H9 (cell line): ENCODE measurements around the gene PLA2G1B. TPM values are rescaled to one million over a fixed set of nuclear protein-coding genes. Genes with fewer than 3 reads are reported as not detected.
A peak's percentile ranks its signal among the peaks of the same experiment; 100 is the strongest.
"Not testable (repeated sequence)": the region's sequence is repeated elsewhere in the genome, so short reads cannot be mapped to it uniquely, and the experiment has no call there.

Source experiments
- DNase-seq: peaks from one replicate; pipeline ENCODE4 v3.0.0-alpha.2; 2017
- H2AFZ ChIP-seq: one replicate; pipeline ENCODE4 v1.6.1; 2013; ENCODE audit warnings: mild to moderate bottlenecking, low read length, control low read depth, moderate library complexity
- H2AK5ac ChIP-seq: 2 replicates; pipeline ENCODE4 v1.6.1; 2013; ENCODE audit warnings: low read length, control low read depth, mixed read lengths; ENCODE audit not compliant: insufficient read length
- H2BK120ac ChIP-seq: one replicate; pipeline ENCODE4 v1.6.1; 2013; ENCODE audit warnings: low read depth, mild to moderate bottlenecking, low read length, control low read depth, inconsistent platforms; ENCODE audit not compliant: poor library complexity, severe bottlenecking
- H2BK12ac ChIP-seq: 2 replicates; pipeline ENCODE4 v1.6.1; 2013; ENCODE audit warnings: low read length, control low read depth, mixed read lengths, low read depth; ENCODE audit not compliant: insufficient read length
- H2BK15ac ChIP-seq: 2 replicates; pipeline ENCODE4 v1.6.1; 2013; ENCODE audit warnings: low read depth, low read length, control low read depth
- H2BK20ac ChIP-seq: one replicate; pipeline ENCODE4 v1.6.1; 2013; ENCODE audit warnings: low read depth, mild to moderate bottlenecking, low read length, control low read depth, inconsistent platforms; ENCODE audit not compliant: poor library complexity, severe bottlenecking
- H2BK5ac ChIP-seq: 2 replicates; pipeline ENCODE4 v1.6.1; 2013; ENCODE audit warnings: low read length, control low read depth, mixed read lengths; ENCODE audit not compliant: insufficient read length
- H3K14ac ChIP-seq: 2 replicates; pipeline ENCODE4 v1.6.1; 2013; ENCODE audit warnings: low read length, control low read depth; ENCODE audit not compliant: insufficient read depth
- H3K18ac ChIP-seq: 2 replicates; pipeline ENCODE4 v1.6.1; 2013; ENCODE audit warnings: low read depth, mild to moderate bottlenecking, mixed read lengths, low read length, control low read depth; ENCODE audit not compliant: insufficient read length
- H3K23ac ChIP-seq: 2 replicates; pipeline ENCODE4 v1.6.1; 2013; ENCODE audit warnings: low read length, control low read depth, mixed read lengths, low read depth; ENCODE audit not compliant: insufficient read length
- H3K23me2 ChIP-seq: 2 replicates; pipeline ENCODE4 v1.6.1; 2013; ENCODE audit warnings: low read depth, mild to moderate bottlenecking, mixed read lengths, low read length, control low read depth; ENCODE audit not compliant: insufficient read length, poor library complexity, severe bottlenecking
- H3K27ac ChIP-seq: 2 replicates; pipeline ENCODE4 v1.5.1; 2013; ENCODE audit warnings: low read length, control low read depth, mixed read lengths, low read depth; ENCODE audit not compliant: insufficient read length
- H3K27me3 ChIP-seq: 2 replicates; pipeline ENCODE4 v1.6.1; 2013; ENCODE audit warnings: low read length, control low read depth, inconsistent platforms; ENCODE audit not compliant: insufficient read depth
- H3K4ac ChIP-seq: 2 replicates; pipeline ENCODE4 v1.6.1; 2013; ENCODE audit warnings: low read depth, mild to moderate bottlenecking, control low read depth, inconsistent platforms, low read length, moderate library complexity
- H3K4me1 ChIP-seq: 2 replicates; pipeline ENCODE4 v1.6.1; 2013; ENCODE audit warnings: low read length, control low read depth, inconsistent platforms; ENCODE audit not compliant: insufficient read depth
- H3K4me2 ChIP-seq: 2 replicates; pipeline ENCODE4 v1.6.1; 2013; ENCODE audit warnings: low read length, control low read depth, mixed read lengths; ENCODE audit not compliant: insufficient read length, insufficient read depth
- H3K56ac ChIP-seq: 2 replicates; pipeline ENCODE4 v1.6.1; 2013; ENCODE audit warnings: low read depth, mild to moderate bottlenecking, mixed read lengths, low read length, control low read depth; ENCODE audit not compliant: insufficient read length
- H3K79me1 ChIP-seq: 2 replicates; pipeline ENCODE4 v1.6.1; 2013; ENCODE audit warnings: low read depth, mild to moderate bottlenecking, moderate library complexity, low read length, control low read depth, inconsistent platforms; ENCODE audit not compliant: insufficient read depth, poor library complexity, severe bottlenecking
- H3K79me2 ChIP-seq: 2 replicates; pipeline ENCODE4 v1.6.1; 2013; ENCODE audit warnings: low read length, control low read depth, inconsistent platforms; ENCODE audit not compliant: insufficient read depth
- H3K9ac ChIP-seq: 2 replicates; pipeline ENCODE4 v1.6.1; 2013; ENCODE audit warnings: low read length, control low read depth, mixed read lengths; ENCODE audit not compliant: insufficient read length; ENCODE audit errors: extremely low read depth
- H3K9me3 ChIP-seq: one replicate; pipeline ENCODE4 v1.6.1; 2013; ENCODE audit warnings: low read depth, low read length, inconsistent platforms; ENCODE audit not compliant: control insufficient read depth
- H3T11ph ChIP-seq: one replicate; pipeline ENCODE4 v1.6.1; 2013; ENCODE audit warnings: mild to moderate bottlenecking, low read length, control low read depth, inconsistent platforms
- H4K20me1 ChIP-seq: one replicate; pipeline ENCODE4 v1.6.1; 2013; ENCODE audit not compliant: control insufficient read depth, insufficient read length, insufficient read depth
- H4K5ac ChIP-seq: 2 replicates; pipeline ENCODE4 v1.6.1; 2013; ENCODE audit warnings: low read depth, mild to moderate bottlenecking, mixed read lengths, low read length, control low read depth; ENCODE audit not compliant: insufficient read length
- H4K8ac ChIP-seq: replicated peaks from 2 replicates; pipeline ENCODE4 v1.6.1; 2013; ENCODE audit warnings: low read length, control low read depth, mixed read lengths, low read depth; ENCODE audit not compliant: insufficient read length
- H4K91ac ChIP-seq: 2 replicates; pipeline ENCODE4 v1.6.1; 2013; ENCODE audit warnings: low read depth, mild to moderate bottlenecking, moderate library complexity, mixed read lengths, low read length, control low read depth; ENCODE audit not compliant: insufficient read length
- H3K27ac Mint-ChIP-seq, 3 experiments: 2 replicates in 2 of 3; 3 replicates in 1 of 3; pipeline ENCODE4 v1.8.0; 2020 to 2021; ENCODE audit warnings: mixed read lengths in 3 of 3, mild to moderate bottlenecking in 1 of 3, moderate library complexity in 1 of 3
- H3K27me3 Mint-ChIP-seq: 2 replicates; pipeline ENCODE4 v1.8.0; 2021; ENCODE audit warnings: low read depth, mild to moderate bottlenecking, moderate library complexity, mixed read lengths
- H3K36me3 Mint-ChIP-seq, 3 experiments: 2 replicates in 2 of 3; 3 replicates in 1 of 3; pipeline ENCODE4 v1.8.0; 2020 to 2021; ENCODE audit warnings: low read depth in 3 of 3, mixed read lengths in 3 of 3; ENCODE audit not compliant: insufficient read depth in 1 of 3
- H3K4me1 Mint-ChIP-seq, 2 experiments: 2 replicates each; pipeline ENCODE4 v1.8.0; 2020; ENCODE audit warnings: mixed read lengths in 2 of 2
- H3K4me3 Mint-ChIP-seq, 2 experiments: 2 replicates in 1 of 2; 3 replicates in 1 of 2; pipeline ENCODE4 v1.8.0; 2020 to 2021; ENCODE audit warnings: mild to moderate bottlenecking in 2 of 2, mixed read lengths in 2 of 2, moderate library complexity in 1 of 2
- H3K9me3 Mint-ChIP-seq, 2 experiments: 2 replicates in 1 of 2; 3 replicates in 1 of 2; pipeline ENCODE4 v1.8.0; 2020; ENCODE audit warnings: mild to moderate bottlenecking in 2 of 2, mixed read lengths in 2 of 2, moderate library complexity in 1 of 2
- CTCF ChIP-seq: fragments of 200-600 bp; sonication (generic); conservative IDR thresholded peaks from 3 replicates; pipeline ENCODE4 v1.8.0; 2021; ENCODE audit warnings: antibody characterized with exemption, mild to moderate bottlenecking
- WGBS: extraction: QIAGEN DNeasy Blood & Tissue Kit; methylation state at CpG from one replicate; pipeline ENCODE4 v1.1.7; 2013; ENCODE audit warnings: missing lambda C conversion rate, low lambda C conversion rate, mixed read lengths; ENCODE audit not compliant: insufficient read length; ENCODE audit errors: extremely low coverage; 5-methylcytosine and 5-hydroxymethylcytosine counted together
- total RNA-seq: library from RNA; stranded (reverse); gene quantifications from 2 replicates; pipeline ENCODE4 v1.2.1, GENCODE V29; 2021

The PLA2G1B gene
- total RNA-seq, 1 experiment from 2014 or later: not detected

GRCh38 chr12:120335447-120335846 is 7.9 kb upstream of the PLA2G1B start:
- H3K4me1 ChIP-seq: not testable (repeated sequence)

More at GRCh38 chr12:120335447-120335846, 7.9 kb upstream of the PLA2G1B start:
- H3K27me3 ChIP-seq, H2BK120ac ChIP-seq, H3K23me2 ChIP-seq, H2BK20ac ChIP-seq, H3T11ph ChIP-seq, H4K20me1 ChIP-seq, H3K14ac ChIP-seq, H4K8ac ChIP-seq, H3K4me2 ChIP-seq, H2AFZ ChIP-seq, H3K27ac ChIP-seq, H3K9ac ChIP-seq, H3K18ac ChIP-seq, H3K4ac ChIP-seq, H2AK5ac ChIP-seq, H3K79me2 ChIP-seq, H4K5ac ChIP-seq, H3K79me1 ChIP-seq, H3K23ac ChIP-seq, H2BK15ac ChIP-seq, H3K4me3 Mint-ChIP-seq, H4K91ac ChIP-seq, H2BK12ac ChIP-seq, H3K9me3 ChIP-seq, H3K4me1 Mint-ChIP-seq, H2BK5ac ChIP-seq, H3K56ac ChIP-seq, H3K27ac Mint-ChIP-seq: not testable (repeated sequence)
- Mint-ChIP-seq H3K9me3 (peaks cover 29% of the 10 kb centered on the region in 2 experiments), H3K36me3 (peaks cover 6 to 20% (median 13%) of the 10 kb centered on the region in 3 experiments), H3K27me3 (peaks cover 22% of the 10 kb centered on the region)
- TF ChIP-seq CTCF: peak; percentile 84
- WGBS: no CpG with 5 or more reads among the region's 12 CpGs
- peak; percentile 82 for DNase-seq
